GM03348 (cell line): Measurements from ENCODE around the gene REN.

ENCODE experiments used
- DNase-seq: peaks from one replicate; pipeline ENCODE4 v3.0.0; 2012; ENCODE audit warnings: low spot score

Gene REN

GRCh38 chr1:204166219-204166618 lies at the start of gene REN:
Gene REN (minus strand): TSS chr1:204166337. CDS start chr1:204166293, 44 bp downstream.
- no peak for DNase-seq

- DNase-seq = peak; percentile 81
Measured at GRCh38 chr1:204213668-204214662, 47.8 kb upstream of the REN start, which contains the start of gene GOLT1A. Gene GOLT1A (minus strand): TSS chr1:204213988. CDS start chr1:204213906, 82 bp downstream.

- no peak for DNase-seq
Measured at GRCh38 chr1:204212715-204213114, 46.6 kb upstream of the REN start.

- no peak for DNase-seq
Measured at GRCh38 chr1:204211046-204211445, 44.9 kb upstream of the REN start.

- peak; percentile 89 for DNase-seq
Measured at GRCh38 chr1:204207136-204207616, 41.0 kb upstream of the REN start.

- peak; percentile 50 for DNase-seq
Measured at GRCh38 chr1:204206121-204206520, 40.0 kb upstream of the REN start.

- no peak for DNase-seq
Measured at GRCh38 chr1:204205486-204205885, 39.3 kb upstream of the REN start.

GRCh38 chr1:204204944-204205343 lies 38.8 kb upstream of the REN start:
- no peak for DNase-seq

- DNase-seq = no peak
Measured at GRCh38 chr1:204203206-204203767, 37.1 kb upstream of the REN start.

- DNase-seq = no peak
Measured at GRCh38 chr1:204202481-204202880, 36.3 kb upstream of the REN start.

- no peak for DNase-seq
Measured at GRCh38 chr1:204201348-204202040, 35.4 kb upstream of the REN start.

GRCh38 chr1:204199579-204199978 lies 33.4 kb upstream of the REN start:
- DNase-seq = no peak

GRCh38 chr1:204198348-204199340 lies 32.5 kb upstream of the REN start:
- DNase-seq = peak; percentile 70

- DNase-seq = no peak
Measured at GRCh38 chr1:204197068-204197467, 30.9 kb upstream of the REN start.

- DNase-seq = no peak
Measured at GRCh38 chr1:204196068-204196795, 30.1 kb upstream of the REN start, which contains the start of gene KISS1. Gene KISS1 (minus strand): TSS chr1:204196491. CDS start chr1:204192876, 3,615 bp downstream.

GRCh38 chr1:204194771-204195170 lies 28.6 kb upstream of the REN start:
- DNase-seq = no peak

- DNase-seq = no peak
Measured at GRCh38 chr1:204194080-204194479, 27.9 kb upstream of the REN start.

GRCh38 chr1:204192589-204193352 lies 26.6 kb upstream of the REN start:
- no peak for DNase-seq

- no peak for DNase-seq
Measured at GRCh38 chr1:204192046-204192445, 25.9 kb upstream of the REN start.

- no peak for DNase-seq
Measured at GRCh38 chr1:204191456-204191855, 25.3 kb upstream of the REN start.
